GM12891 (cell line): ENCODE data around the gene CCDC70.

Experiments
- PAX5 ChIP-seq: IDR thresholded peaks from 2 replicates; pipeline ENCODE4 v1.6.1; 2011; ENCODE audit warnings: low read length, moderate library complexity, mild to moderate bottlenecking; ENCODE audit not compliant: insufficient read depth, severe bottlenecking
- POLR2A ChIP-seq: IDR thresholded peaks from 2 replicates; pipeline ENCODE4 v1.6.1; 2011; ENCODE audit warnings: low read depth, low read length, control low read depth
- POLR2AphosphoS5 ChIP-seq: IDR thresholded peaks from 2 replicates; pipeline ENCODE4 v1.6.1; 2011; ENCODE audit warnings: low read depth, low read length, control low read depth
- POU2F2 ChIP-seq: IDR thresholded peaks from 2 replicates; pipeline ENCODE4 v1.6.1; 2011; ENCODE audit warnings: low read depth, mild to moderate bottlenecking, control low read depth, low read length, moderate library complexity
- SPI1 ChIP-seq: IDR thresholded peaks from 2 replicates; pipeline ENCODE4 v1.6.1; 2011; ENCODE audit warnings: low read depth, low read length, control low read depth
- TAF1 ChIP-seq: IDR thresholded peaks from 2 replicates; pipeline ENCODE4 v1.6.1; 2011; ENCODE audit warnings: low read depth, low read length, control low read depth

- no peak for TF ChIP-seq SPI1
- TF ChIP-seq POLR2AphosphoS5, result no peak
- TF ChIP-seq POLR2A, result no peak
- no peak for TF ChIP-seq TAF1
- no peak for TF ChIP-seq PAX5
- TF ChIP-seq POU2F2, result no peak
These were observed 47.7 kb upstream of the CCDC70 start for GRCh38 chr13:51814071-51814470.
